Heart left ventricle (tissue), 16 donors: ENCODE measurements around the gene PIGS. TPM values are rescaled to one million over a fixed set of nuclear protein-coding genes. Genes with fewer than 3 reads are reported as not detected.
"Not testable (repeated sequence)": the region's sequence is repeated elsewhere in the genome, so short reads cannot be mapped to it uniquely, and the experiment has no call there.

Experiments
- ATAC-seq, 4 donors: fragments of 200-7000 bp; cut with Tn5 transposase; one replicate each; pipeline ENCODE4 v1.9.1; 2020 to 2022; ENCODE audit warnings: moderate library complexity in 4 of 4, mild to moderate bottlenecking in 3 of 4, moderate number of reproducible peaks in 1 of 4
- DNase-seq, 5 donors: peaks; one replicate each; pipeline ENCODE4 v3.0.0-alpha.2; 2020
- H3K27ac ChIP-seq, 12 donors: fragments of 200-600 bp; sonication (generic) in 4 of 12; one replicate each; pipeline versions ENCODE4 v1.5.0 to v1.8.0; 2016 to 2022; ENCODE audit warnings: mild to moderate bottlenecking in 2 of 12
- H3K27me3 ChIP-seq, 9 donors: fragments of 200-600 bp; sonication (generic) in 2 of 9; one replicate each; pipeline versions ENCODE4 v1.5.1 to v1.8.0; 2016 to 2022; ENCODE audit warnings: mild to moderate bottlenecking in 3 of 9
- H3K36me3 ChIP-seq, 9 donors: fragments of 200-600 bp; sonication (generic) in 2 of 9; one replicate each; pipeline versions ENCODE4 v1.5.0 to v1.8.0; 2018 to 2022; ENCODE audit warnings: mild to moderate bottlenecking in 2 of 9
- H3K4me1 ChIP-seq, 12 donors: fragments of 200-600 bp; sonication (generic) in 4 of 12; one replicate each; pipeline versions ENCODE4 v1.5.0 to v1.8.0; 2016 to 2022; ENCODE audit warnings: mild to moderate bottlenecking in 3 of 12
- H3K4me3 ChIP-seq, 12 donors: fragments of 200-600 bp; sonication (generic) in 4 of 12; one replicate each; pipeline versions ENCODE4 v1.5.0 to v1.8.0; 2017 to 2022; ENCODE audit warnings: mild to moderate bottlenecking in 9 of 12, moderate library complexity in 4 of 12
- H3K9me3 ChIP-seq, 12 donors: fragments of 200-600 bp; sonication (generic) in 4 of 12; one replicate each; pipeline versions ENCODE4 v1.5.0 to v1.8.0; 2016 to 2022; ENCODE audit warnings: mild to moderate bottlenecking in 1 of 12
- POLR2A ChIP-seq, 2 donors: fragments of 450-650 bp; IDR thresholded peaks; one replicate each; pipeline ENCODE4 v1.6.1; 2017; ENCODE audit warnings: antibody characterized with exemption in 2 of 2, mild to moderate bottlenecking in 2 of 2, moderate library complexity in 2 of 2
- WGBS, 4 donors: extraction: QIAGEN DNeasy Blood & Tissue Kit in 2 of 4; methylation state at CpG; one replicate each; pipeline versions ENCODE4 v1.1.5 to v1.1.7; 2013 to 2018; 5-methylcytosine and 5-hydroxymethylcytosine counted together
- intact Hi-C, 10 donors: fragments of 100-400 bp; cut with DNase I; formaldehyde crosslinking; loops; one replicate each; pipeline versions ENCODE4 v1.11.1 to v1.14.2; 2022
- polyA plus RNA-seq, 2 donors: library from polyadenylated mRNA; stranded (reverse); fragments of 200-250 nt; gene quantifications; one replicate each; pipeline ENCODE4 v1.2.3, GENCODE V29; 2013
- total RNA-seq, 9 donors: library from RNA; depleted of rRNA in 2 of 9; stranded (reverse); fragments of >200 nt in 2 of 9; fragmentation: NEBNext Ultra II Directional in 3 of 9; extraction: Animal tissue kit (Norgen Biotek cat#: 25700) in 3 of 9; gene quantifications; one replicate each; pipeline versions ENCODE4 v1.1.0 to v1.2.4, GENCODE V29; 2016 to 2023
- TF ChIP-seq, protein P1 (sequence below), 12 donors: fragments of 200-600 bp; sonication (generic) in 4 of 12; IDR thresholded peaks; one replicate each; pipeline versions ENCODE4 v1.5.0 to v1.8.0; 2018 to 2022; ENCODE audit warnings: antibody characterized with exemption in 12 of 12, mild to moderate bottlenecking in 5 of 12
- donor health status: ischemic (EF 13 %, LVEDD 7.1; RV severe dilation, severe dysfunction).
- donor health status: healthy with polysubstance abuse.
- donor health status: DM: no; HTN: yes; CAD: no.
- donor health status: DM: no; HTN: no; CAD: no.
- donor health status: ischemic (EF 25% LVEDD 6.9; RV normal size, moderate dysfunction).
- donor health status: ischemic (EF 25% LVEDD 5.7; RV mildly dilated, moderate dysfunction).
- donor health status: healthy.
- donor health status: DM: yes; HTN: yes; CAD: no.
- donor health status: ischemic (EF 35%, LVEDD 5.7; RV mildly dilated, moderate dysfunction).
- donor health status: nonischemic (EF 11% LVEDD 7.7; RV severe dilation, severe dysfunction).
- donor health status: DM: yes; HTN: yes; CAD: no.
- donor health status: PGD.
- donor health status: ischemic (EF 29% LVEDD 5.4; RV normal size, mild dysfunction).
- donor health status: nonischemic (EF 23%, LVEDD 6.1; RV moderate dilation, normal function).

Gene PIGS
- total and polyA plus RNA-seq, 11 donors = 10.4 to 88.4 (median 55.1) TPM

DNA sequence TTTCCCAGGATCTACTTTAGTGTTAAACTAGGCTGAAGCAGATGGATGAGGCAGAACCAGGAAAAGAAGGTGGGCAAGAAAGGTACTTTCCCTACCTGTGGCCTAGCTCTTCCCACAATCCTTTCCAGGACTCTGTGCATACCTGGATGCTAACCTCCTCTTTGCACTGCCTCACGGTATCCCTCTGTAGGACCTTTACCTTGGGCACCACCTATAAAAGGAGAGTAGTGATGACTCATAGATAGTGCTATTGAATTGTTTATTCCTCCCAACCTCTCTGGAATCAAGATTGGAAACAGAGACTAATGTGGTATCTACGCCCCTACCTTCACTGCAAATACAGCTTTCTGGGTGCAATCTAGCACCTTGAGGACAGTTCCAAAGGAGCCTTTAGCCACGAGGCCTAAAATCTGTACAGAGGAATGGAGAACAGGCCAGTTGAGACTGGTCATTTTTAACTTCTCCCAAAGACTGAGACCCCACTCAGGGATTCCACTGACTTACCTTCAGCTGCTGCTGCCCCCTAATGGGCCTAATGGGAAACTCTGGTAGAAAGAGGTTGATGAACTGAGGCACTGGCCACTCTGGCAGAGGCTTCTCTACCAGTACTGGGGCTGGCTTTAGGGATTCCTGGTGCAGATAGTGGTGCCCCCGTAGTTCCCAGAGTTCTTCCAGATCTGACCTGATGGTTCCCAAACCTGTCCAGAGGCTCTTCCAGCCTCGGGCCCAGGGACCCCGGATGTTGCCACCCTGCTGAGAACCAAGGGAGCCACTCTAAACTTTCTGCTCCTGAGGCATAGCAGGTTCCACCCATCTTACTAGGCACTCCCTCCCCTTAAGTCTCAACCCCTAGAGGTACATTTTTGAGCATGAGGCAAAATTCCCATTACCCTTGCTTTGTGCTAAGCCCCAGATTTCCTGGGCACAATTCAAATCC lies 41.9 kb upstream of the PIGS start:
- H3K4me1 ChIP-seq = no peaks in the 10 kb centered on the region
- WGBS, 4 donors = 68 to 83% (median 82%) methylated on average over 5 to 6 of the region's 6 CpGs
- H3K9me3 ChIP-seq = no peaks in the 10 kb centered on the region
- H3K27me3 ChIP-seq = no peaks in the 10 kb centered on the region
- TF ChIP-seq, protein P1, sequence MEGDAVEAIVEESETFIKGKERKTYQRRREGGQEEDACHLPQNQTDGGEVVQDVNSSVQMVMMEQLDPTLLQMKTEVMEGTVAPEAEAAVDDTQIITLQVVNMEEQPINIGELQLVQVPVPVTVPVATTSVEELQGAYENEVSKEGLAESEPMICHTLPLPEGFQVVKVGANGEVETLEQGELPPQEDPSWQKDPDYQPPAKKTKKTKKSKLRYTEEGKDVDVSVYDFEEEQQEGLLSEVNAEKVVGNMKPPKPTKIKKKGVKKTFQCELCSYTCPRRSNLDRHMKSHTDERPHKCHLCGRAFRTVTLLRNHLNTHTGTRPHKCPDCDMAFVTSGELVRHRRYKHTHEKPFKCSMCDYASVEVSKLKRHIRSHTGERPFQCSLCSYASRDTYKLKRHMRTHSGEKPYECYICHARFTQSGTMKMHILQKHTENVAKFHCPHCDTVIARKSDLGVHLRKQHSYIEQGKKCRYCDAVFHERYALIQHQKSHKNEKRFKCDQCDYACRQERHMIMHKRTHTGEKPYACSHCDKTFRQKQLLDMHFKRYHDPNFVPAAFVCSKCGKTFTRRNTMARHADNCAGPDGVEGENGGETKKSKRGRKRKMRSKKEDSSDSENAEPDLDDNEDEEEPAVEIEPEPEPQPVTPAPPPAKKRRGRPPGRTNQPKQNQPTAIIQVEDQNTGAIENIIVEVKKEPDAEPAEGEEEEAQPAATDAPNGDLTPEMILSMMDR (IDR thresholded peaks at IDR 0.05) = peak; percentile 52 to 79 (median 68)
- no peak for TF ChIP-seq POLR2A (IDR thresholded peaks at IDR 0.05)
- peak; percentile 12 to 60 (median 42) for ATAC-seq
- no peak overlapping the region for H3K27ac ChIP-seq
- no peak for DNase-seq
- intact Hi-C loops = loop anchor here (1.0 to 10.0 kb wide), 9 partner anchors 61 to 121 kb away; partner anchors contain the start of gene UNC119 (in 2 of the 10)
- H3K36me3 ChIP-seq = peaks cover 0 to 95% (median 49%) of the 10 kb centered on the region in 9 donors
- no peak overlapping the region for H3K4me3 ChIP-seq

DNA sequence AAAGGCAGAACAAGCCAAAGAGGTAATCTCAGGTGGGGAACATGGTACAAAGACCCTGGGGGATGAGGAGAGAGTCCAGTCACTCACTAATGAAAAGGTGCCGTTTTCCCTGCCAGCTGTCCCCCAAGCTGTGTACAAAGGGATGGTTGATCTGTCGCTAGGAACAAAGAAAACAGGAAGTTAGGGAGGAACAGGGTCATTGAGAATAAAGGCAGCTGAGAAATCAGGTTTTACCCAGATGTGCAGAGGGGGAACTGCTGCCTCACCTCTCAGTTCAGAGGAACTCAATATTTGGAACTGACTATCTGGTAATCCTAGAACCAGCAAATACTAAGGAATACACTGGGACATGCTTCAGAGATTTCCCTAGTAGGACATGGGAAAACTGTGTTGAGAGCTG lies 41.2 kb upstream of the PIGS start:
- intact Hi-C loops = loop anchor here in 8 of 10 donors (2.0 to 10.0 kb wide), 6 partner anchors 60 to 120 kb away; partner anchors contain the start of gene UNC119 (in 2 of the 8)
- TF ChIP-seq, protein P1 (IDR thresholded peaks at IDR 0.05) = no peak
- TF ChIP-seq POLR2A (IDR thresholded peaks at IDR 0.05) = no peak
- Histone ChIP-seq H3K4me1 (no peaks in the 10 kb centered on the region), H3K9me3 (no peaks in the 10 kb centered on the region), H3K27me3 (no peaks in the 10 kb centered on the region), H3K36me3 (peaks cover 0 to 88% (median 43%) of the 10 kb centered on the region in 9 donors), H3K27ac (no peak overlapping the region), H3K4me3 (no peak overlapping the region)
- ATAC-seq = no peak
- 42 to 61% (median 51%) methylated on average over 2 of the region's 2 CpGs for WGBS, 4 donors
- DNase-seq = no peak

GRCh38 chr17:28610376-28610775 lies 39.1 kb upstream of the PIGS start:
- no peak overlapping the region for H3K27ac ChIP-seq
- no peaks in the 10 kb centered on the region for H3K9me3 ChIP-seq
- ATAC-seq = no peak
- DNase-seq = no peak
- 84 to 86% (median 85%) methylated on average over 8 of the region's 8 CpGs for WGBS, 4 donors
- H3K36me3 ChIP-seq = peaks cover 0 to 78% (median 21%) of the 10 kb centered on the region in 9 donors
- intact Hi-C loops = loop anchor here in 7 of 10 donors (5.0 to 10.0 kb wide), 4 partner anchors 58 to 118 kb away; partner anchors contain the start of gene UNC119 (in 2 of the 7)
- H3K4me3 ChIP-seq = no peak overlapping the region
- TF ChIP-seq POLR2A (IDR thresholded peaks at IDR 0.05) = no peak
- TF ChIP-seq, protein P1 (IDR thresholded peaks at IDR 0.05) = no peak
- H3K27me3 ChIP-seq = no peaks in the 10 kb centered on the region
- H3K4me1 ChIP-seq = no peaks in the 10 kb centered on the region

DNA sequence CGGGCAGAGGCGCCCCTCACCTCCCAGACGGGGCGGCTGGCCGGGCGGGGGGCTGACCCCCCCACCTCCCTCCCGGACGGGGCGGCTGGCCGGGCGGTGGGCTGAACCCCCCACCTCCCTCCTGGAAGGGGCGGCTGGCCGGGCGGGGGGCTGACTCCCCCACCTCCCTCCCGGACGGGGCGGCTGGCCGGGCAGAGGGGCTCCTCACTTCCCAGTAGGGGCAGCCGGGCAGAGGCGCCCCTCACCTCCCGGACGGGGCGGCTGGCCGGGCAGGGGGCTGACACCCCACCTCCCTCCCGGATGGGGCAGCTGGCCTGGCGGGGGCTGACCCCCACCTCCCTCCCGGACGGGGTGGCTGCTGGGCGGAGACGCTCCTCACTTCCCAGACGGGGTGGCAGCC lies 32.7 kb upstream of the PIGS start:
- H3K36me3 ChIP-seq = peaks cover 0 to 17% (median 0%) of the 10 kb centered on the region in 9 donors
- H3K4me3 ChIP-seq, H3K9me3 ChIP-seq, DNase-seq, H3K27me3 ChIP-seq, H3K27ac ChIP-seq, ATAC-seq, intact Hi-C loops: not testable (repeated sequence)
- peaks cover 0 to 13% (median 7%) of the 10 kb centered on the region in 12 donors for H3K4me1 ChIP-seq
- 80 to 98% (median 95%) methylated on average over 1 to 31 of the region's 31 CpGs for WGBS, 4 donors
